ENCODE measurements around the gene AP1B1.

Gene AP1B1

DNA sequence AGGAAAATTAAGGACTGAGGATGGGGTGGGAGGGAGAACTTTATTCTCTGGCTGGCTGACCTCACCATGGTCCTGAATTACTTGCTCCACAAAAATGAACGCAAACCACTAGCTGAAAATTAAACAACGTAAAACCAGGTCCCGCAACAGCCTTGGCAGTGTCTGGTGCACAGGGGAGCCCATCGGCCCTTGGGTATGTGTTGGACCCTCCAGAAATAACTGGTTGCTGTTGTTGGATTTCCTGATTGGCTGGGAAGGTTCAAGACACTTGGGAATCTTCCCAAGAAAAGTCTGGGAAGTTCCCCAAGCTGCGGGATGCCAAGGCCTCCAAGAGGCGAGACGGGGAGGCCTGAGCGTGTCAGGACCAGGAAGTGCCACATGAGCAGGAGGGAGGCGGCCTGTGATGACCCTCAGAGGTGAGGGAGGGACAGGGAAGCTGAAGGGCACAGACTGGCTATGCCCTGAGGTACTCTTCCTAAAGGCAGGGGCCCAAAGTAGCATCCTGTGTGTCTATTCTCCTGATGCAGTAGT, 62.5 kb downstream of the AP1B1 start:
- Histone ChIP-seq H3K9me3 (ENCODE audit: control insufficient read depth, low read length) (no peaks in the 10 kb centered on the region), H3K4me3 (ENCODE audit: extremely low read depth, insufficient read depth, low read length, poor library complexity, severe bottlenecking) (no peak overlapping the region), H3K27ac (ENCODE audit: low read depth, low read length, severe bottlenecking) (no peak overlapping the region), H3K4me1 (ENCODE audit: control insufficient read depth, insufficient read depth, low read length, poor library complexity, severe bottlenecking) (peaks cover 8% of the 10 kb centered on the region), H3K36me3 (ENCODE audit: control insufficient read depth, insufficient read depth, low read length) (peaks cover 43% of the 10 kb centered on the region)
- WGBS, 2 experiments (ENCODE audit: insufficient coverage in 2 of 2), result 86 to 89% methylated on average over 6 to 7 of the region's 9 CpGs

GRCh38 chr22:29325356-29325755, 63.0 kb downstream of the AP1B1 start:
- Histone ChIP-seq H3K9me3 (ENCODE audit: control insufficient read depth, low read length) (no peaks in the 10 kb centered on the region), H3K36me3 (ENCODE audit: control insufficient read depth, insufficient read depth, low read length) (peaks cover 39% of the 10 kb centered on the region), H3K4me3 (ENCODE audit: extremely low read depth, insufficient read depth, low read length, poor library complexity, severe bottlenecking) (no peak overlapping the region), H3K4me1 (ENCODE audit: control insufficient read depth, insufficient read depth, low read length, poor library complexity, severe bottlenecking) (peaks cover 3% of the 10 kb centered on the region), H3K27ac (ENCODE audit: low read depth, low read length, severe bottlenecking) (no peak overlapping the region)
- WGBS, 2 experiments (ENCODE audit: insufficient coverage in 2 of 2), result 92 to 93% methylated on average over 7 to 8 of the region's 8 CpGs

GRCh38 chr22:29323641-29324040, 64.7 kb downstream of the AP1B1 start:
- no peaks in the 10 kb centered on the region for H3K4me1 ChIP-seq (ENCODE audit: control insufficient read depth, insufficient read depth, low read length, poor library complexity, severe bottlenecking)
- peaks cover 25% of the 10 kb centered on the region for H3K36me3 ChIP-seq (ENCODE audit: control insufficient read depth, insufficient read depth, low read length)
- no peak overlapping the region for H3K4me3 ChIP-seq (ENCODE audit: extremely low read depth, insufficient read depth, low read length, poor library complexity, severe bottlenecking)
- H3K27ac ChIP-seq (ENCODE audit: low read depth, low read length, severe bottlenecking), result no peak overlapping the region
- no peaks in the 10 kb centered on the region for H3K9me3 ChIP-seq (ENCODE audit: control insufficient read depth, low read length)

GRCh38 chr22:29320546-29320945, 67.8 kb downstream of the AP1B1 start:
- Histone ChIP-seq H3K4me3 (ENCODE audit: extremely low read depth, insufficient read depth, low read length, poor library complexity, severe bottlenecking) (no peak overlapping the region), H3K4me1 (ENCODE audit: control insufficient read depth, insufficient read depth, low read length, poor library complexity, severe bottlenecking) (no peaks in the 10 kb centered on the region), H3K36me3 (ENCODE audit: control insufficient read depth, insufficient read depth, low read length) (no peaks in the 10 kb centered on the region), H3K27ac (ENCODE audit: low read depth, low read length, severe bottlenecking) (no peak overlapping the region), H3K9me3 (ENCODE audit: control insufficient read depth, low read length) (no peaks in the 10 kb centered on the region)
- WGBS, 2 experiments (ENCODE audit: insufficient coverage in 2 of 2), result 100% methylated on average over 1 of the region's 1 CpG; no CpG with 5 or more reads in 1 of the 2 experiments

DNA sequence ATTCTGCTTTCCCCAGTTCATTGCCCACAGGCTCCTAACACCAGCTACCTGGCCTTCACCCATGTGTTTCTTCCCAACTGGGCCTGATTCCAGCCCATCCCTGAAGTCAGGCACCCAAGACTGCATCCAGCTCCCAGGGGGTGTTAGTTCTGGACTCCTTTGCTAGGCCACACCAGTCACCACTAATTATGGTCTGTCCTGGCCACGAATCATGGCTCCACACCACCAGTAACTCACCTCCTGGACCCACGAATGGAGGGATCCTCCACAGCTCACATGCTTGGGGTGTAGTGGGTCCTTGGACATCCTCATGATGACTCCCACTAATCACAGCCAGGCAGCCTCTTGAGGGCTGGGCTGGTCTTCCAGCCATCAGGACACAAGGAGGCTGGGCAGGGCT, 69.3 kb downstream of the AP1B1 start:
- no peak overlapping the region for H3K27ac ChIP-seq (ENCODE audit: low read depth, low read length, severe bottlenecking)
- H3K9me3 ChIP-seq (ENCODE audit: control insufficient read depth, low read length), result no peaks in the 10 kb centered on the region
- no peak overlapping the region for H3K4me3 ChIP-seq (ENCODE audit: extremely low read depth, insufficient read depth, low read length, poor library complexity, severe bottlenecking)
- no peaks in the 10 kb centered on the region for H3K4me1 ChIP-seq (ENCODE audit: control insufficient read depth, insufficient read depth, low read length, poor library complexity, severe bottlenecking)
- WGBS, 2 experiments (ENCODE audit: insufficient coverage in 2 of 2), result 86 to 92% methylated on average over 1 to 2 of the region's 2 CpGs
- H3K36me3 ChIP-seq (ENCODE audit: control insufficient read depth, insufficient read depth, low read length), result no peaks in the 10 kb centered on the region

DNA sequence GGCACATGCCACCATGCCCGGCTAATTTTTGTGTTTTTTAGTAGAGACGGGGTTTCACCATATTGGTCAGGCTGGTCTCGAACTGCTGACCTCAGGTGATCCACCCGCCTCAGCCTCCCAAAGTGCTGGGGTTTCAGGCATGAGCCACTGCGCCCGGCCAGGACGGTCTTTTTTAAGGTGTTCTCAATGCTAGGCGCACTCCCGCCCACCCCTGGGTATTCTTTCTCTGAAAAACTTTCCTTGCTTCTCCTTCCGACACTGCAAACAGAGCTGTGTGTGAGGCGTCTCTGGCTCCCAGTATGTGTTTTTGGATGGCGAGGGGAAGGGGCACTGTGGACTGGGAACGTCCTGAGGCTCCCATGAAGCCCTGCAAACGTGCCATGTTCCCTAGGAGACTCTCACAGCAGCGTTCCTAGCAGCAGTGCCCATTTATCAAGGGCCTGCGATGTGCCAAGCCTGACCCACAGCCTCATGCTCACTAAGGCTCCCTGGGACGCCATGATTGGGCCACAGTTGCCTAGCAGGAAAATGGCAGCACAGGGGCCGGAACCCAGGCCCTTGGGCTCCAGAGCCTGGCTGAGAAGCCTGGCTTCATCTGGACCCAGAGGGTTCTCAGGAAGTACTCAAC, 70.4 kb downstream of the AP1B1 start:
- peaks cover 4% of the 10 kb centered on the region for H3K36me3 ChIP-seq (ENCODE audit: control insufficient read depth, insufficient read depth, low read length)
- 94 to 95% methylated on average over 16 to 18 of the region's 18 CpGs for WGBS, 2 experiments (ENCODE audit: insufficient coverage in 2 of 2)
- H3K4me3 ChIP-seq (ENCODE audit: extremely low read depth, insufficient read depth, low read length, poor library complexity, severe bottlenecking), result no peak overlapping the region
- H3K9me3 ChIP-seq (ENCODE audit: control insufficient read depth, low read length), result no peaks in the 10 kb centered on the region
- no peak overlapping the region for H3K27ac ChIP-seq (ENCODE audit: low read depth, low read length, severe bottlenecking)
- peaks cover 4% of the 10 kb centered on the region for H3K4me1 ChIP-seq (ENCODE audit: control insufficient read depth, insufficient read depth, low read length, poor library complexity, severe bottlenecking)

- no peak overlapping the region for H3K4me3 ChIP-seq (ENCODE audit: extremely low read depth, insufficient read depth, low read length, poor library complexity, severe bottlenecking)
- peaks cover 10% of the 10 kb centered on the region for H3K4me1 ChIP-seq (ENCODE audit: control insufficient read depth, insufficient read depth, low read length, poor library complexity, severe bottlenecking)
- H3K27ac ChIP-seq (ENCODE audit: low read depth, low read length, severe bottlenecking), result no peak overlapping the region
- no peaks in the 10 kb centered on the region for H3K9me3 ChIP-seq (ENCODE audit: control insufficient read depth, low read length)
- 81 to 89% methylated on average over 12 to 15 of the region's 18 CpGs for WGBS, 2 experiments (ENCODE audit: insufficient coverage in 2 of 2)
- H3K36me3 ChIP-seq (ENCODE audit: control insufficient read depth, insufficient read depth, low read length), result peaks cover 19% of the 10 kb centered on the region
These were observed 72.1 kb downstream of the AP1B1 start for GRCh38 chr22:29316141-29316828.

- WGBS, 2 experiments (ENCODE audit: insufficient coverage in 2 of 2), result 4 to 6% methylated on average over 52 to 66 of the region's 103 CpGs
- Histone ChIP-seq H3K9me3 (ENCODE audit: control insufficient read depth, low read length) (no peaks in the 10 kb centered on the region), H3K4me1 (ENCODE audit: control insufficient read depth, insufficient read depth, low read length, poor library complexity, severe bottlenecking) (peaks cover 15% of the 10 kb centered on the region), H3K36me3 (ENCODE audit: control insufficient read depth, insufficient read depth, low read length) (peaks cover 19% of the 10 kb centered on the region), H3K27ac (ENCODE audit: low read depth, low read length, severe bottlenecking) (no peak within 1 kb of the TSS), H3K4me3 (ENCODE audit: extremely low read depth, insufficient read depth, low read length, poor library complexity, severe bottlenecking) (peak within 1 kb of the TSS; percentile 35)
These were observed 72.9 kb downstream of the AP1B1 start, which contains the start of gene RASL10A for GRCh38 chr22:29315286-29316140. TSS of gene RASL10A (minus strand) at chr22:29315697. CDS start at chr22:29315246, 451 bp downstream.

GRCh38 chr22:29314537-29315285, 73.7 kb downstream of the AP1B1 start:
- Histone ChIP-seq H3K27ac (ENCODE audit: low read depth, low read length, severe bottlenecking) (no peak overlapping the region), H3K36me3 (ENCODE audit: control insufficient read depth, insufficient read depth, low read length) (peaks cover 19% of the 10 kb centered on the region), H3K9me3 (ENCODE audit: control insufficient read depth, low read length) (no peaks in the 10 kb centered on the region), H3K4me3 (ENCODE audit: extremely low read depth, insufficient read depth, low read length, poor library complexity, severe bottlenecking) (peak overlapping the region; percentile 35), H3K4me1 (ENCODE audit: control insufficient read depth, insufficient read depth, low read length, poor library complexity, severe bottlenecking) (peaks cover 18% of the 10 kb centered on the region)
- 4 to 5% methylated on average over 55 to 59 of the region's 69 CpGs for WGBS, 2 experiments (ENCODE audit: insufficient coverage in 2 of 2)

Measured in mesodermal cell (in vitro differentiated cells).